Kidney (tissue), 14 donors: ENCODE results near the gene INSYN1. TPM values are rescaled to one million over a fixed set of nuclear protein-coding genes. Genes with fewer than 3 reads are reported as not detected.

Source experiments
- DNase-seq, 5 donors: peaks; one replicate each; pipeline ENCODE4 v3.0.0-alpha.2; 2013 to 2020
- FAIRE-seq: peaks from 2 replicates; lab custom pipeline; 2012; peaks lifted over from hg19 to GRCh38; lab: Jason Lieb, UNC
- H3K27ac ChIP-seq, 2 donors: one replicate each; pipeline ENCODE4 v1.7.0; 2013; ENCODE audit warnings: low read depth in 2 of 2, low read length in 2 of 2, inconsistent platforms in 1 of 2
- H3K27me3 ChIP-seq: one replicate; pipeline ENCODE4 v1.7.1; 2013; ENCODE audit warnings: low read length, inconsistent platforms; ENCODE audit not compliant: control insufficient read depth, insufficient read depth
- H3K36me3 ChIP-seq, 3 donors: one replicate each; pipeline versions ENCODE4 v1.7.0 to v1.7.1; 2013; ENCODE audit warnings: low read length in 3 of 3, control low read depth in 1 of 3, inconsistent platforms in 1 of 3; ENCODE audit not compliant: insufficient read depth in 3 of 3, control insufficient read depth in 2 of 3
- H3K4me1 ChIP-seq, 3 donors: one replicate each; pipeline versions ENCODE4 v1.7.0 to v1.7.1; 2013; ENCODE audit warnings: low read length in 3 of 3, inconsistent platforms in 1 of 3, low read depth in 1 of 3; ENCODE audit not compliant: control insufficient read depth in 2 of 3, insufficient read depth in 2 of 3
- H3K4me3 ChIP-seq, 3 donors: one replicate each; pipeline versions ENCODE4 v1.7.0 to v1.8.1; 2013; ENCODE audit warnings: low read length in 3 of 3, control low read depth in 1 of 3, inconsistent platforms in 1 of 3
- H3K9ac ChIP-seq, 3 donors: one replicate each; pipeline versions ENCODE4 v1.7.0 to v1.7.1; 2013; ENCODE audit warnings: low read length in 3 of 3, control low read depth in 1 of 3, inconsistent platforms in 1 of 3
- H3K9me3 ChIP-seq, 3 donors: one replicate each; pipeline versions ENCODE4 v1.7.0 to v1.7.1; 2013; ENCODE audit warnings: low read length in 3 of 3, control low read depth in 1 of 3, inconsistent platforms in 1 of 3; ENCODE audit not compliant: control insufficient read depth in 2 of 3, insufficient read depth in 1 of 3
- CTCF ChIP-seq: IDR thresholded peaks from 3 replicates; pipeline ENCODE4 v1.5.1; 2012; ENCODE audit warnings: mild to moderate bottlenecking, moderate library complexity, borderline replicate concordance; ENCODE audit not compliant: insufficient read depth; ENCODE audit errors: extremely low read depth
- intact Hi-C: fragments of 100-400 bp; cut with DNase I; formaldehyde crosslinking; loops from one replicate; pipeline ENCODE4 v1.11.1; 2022
- polyA plus RNA-seq: library from polyadenylated mRNA; stranded (reverse); fragments of 350-450 nt; fragmentation: Illumina TruSeq; extraction: RNeasy Lipid Tissue Mini Kit (QIAGEN cat#74804); gene quantifications from one replicate; pipeline ENCODE4 v1.2.3, GENCODE V29; 2014; ENCODE audit warnings: low read depth, low replicate concordance; ENCODE audit not compliant: insufficient read depth
- total RNA-seq: library from RNA; stranded (reverse); fragmentation: NEBNext Ultra II Directional; extraction: Animal tissue kit (Norgen Biotek cat#: 25700); gene quantifications from one replicate; pipeline ENCODE4 v1.2.1, GENCODE V29; 2021
- donor health status: control.
- donor health status: control.
- donor health status: control.
- donor health status: control.
- donor health status: control.
- donor health status: DM: yes; HTN: yes; CAD: no.
- donor health status: Normal renal cell carcinoma (clear cell type).

The INSYN1 gene
- total and polyA plus RNA-seq, 2 donors from 2014 or later, result 4.2 to 39.6 TPM

- TF ChIP-seq CTCF, result no peak
- intact Hi-C loops, result no loop called here
- Histone ChIP-seq H3K27me3 (no peaks in the 10 kb centered on the region), H3K4me1 (peaks cover 0 to 8% (median 0%) of the 10 kb centered on the region in 3 donors), H3K27ac (no peak overlapping the region), H3K9ac (no peak overlapping the region), H3K4me3 (no peak overlapping the region), H3K36me3 (no peaks in the 10 kb centered on the region), H3K9me3 (no peaks in the 10 kb centered on the region)
- FAIRE-seq (no peak), DNase-seq (peak in 1 of 5 donors; percentile 25)
Measured at GRCh38 chr15:73800662-73801345, 47.7 kb upstream of the INSYN1 start.

GRCh38 chr15:73799466-73799865 is 46.3 kb upstream of the INSYN1 start:
- no peak overlapping the region for H3K27ac ChIP-seq
- no peaks in the 10 kb centered on the region for H3K27me3 ChIP-seq
- intact Hi-C loops, result no loop called here
- H3K4me3 ChIP-seq, result no peak overlapping the region
- H3K9me3 ChIP-seq, result no peaks in the 10 kb centered on the region
- no peak overlapping the region for H3K9ac ChIP-seq
- FAIRE-seq (no peak), DNase-seq (no peak)
- H3K36me3 ChIP-seq, result no peaks in the 10 kb centered on the region
- TF ChIP-seq CTCF, result no peak
- peaks cover 0 to 8% (median 0%) of the 10 kb centered on the region in 3 donors for H3K4me1 ChIP-seq

GRCh38 chr15:73797366-73798158 is 44.4 kb upstream of the INSYN1 start:
- Histone ChIP-seq H3K36me3 (no peaks in the 10 kb centered on the region), H3K27ac (no peak overlapping the region), H3K27me3 (no peaks in the 10 kb centered on the region), H3K9me3 (no peaks in the 10 kb centered on the region), H3K4me3 (no peak overlapping the region), H3K4me1 (peaks cover 0 to 8% (median 0%) of the 10 kb centered on the region in 3 donors), H3K9ac (no peak overlapping the region)
- FAIRE-seq, result no peak
- no peak for DNase-seq
- intact Hi-C loops, result no loop called here
- TF ChIP-seq CTCF, result no peak
